ENCODE results near the gene CELA2B. TPM values are rescaled to one million over a fixed set of nuclear protein-coding genes. Genes with fewer than 3 reads are reported as not detected.
A peak's percentile ranks its signal among the peaks of the same experiment; 100 is the strongest.

The CELA2B gene
- total and polyA plus RNA-seq, 9 of the 15 experiments (the other 6 are each of a cell fraction or from before 2014, with no cell fraction given) = 0.25 to 2.1 (median 0.38) TPM; not detected in 5

GRCh38 chr1:15525050-15526020 lies 49.4 kb downstream of the CELA2B start:
- FAIRE-seq (peak; percentile 72), DNase-seq (ENCODE audit: extremely low read depth in 1 of 4, low spot score in 3 of 4) (peak in 3 of 4 experiments; percentile 25 to 93 (median 92)), ATAC-seq (peak; percentile 70)
- Histone ChIP-seq H3K9ac (ENCODE audit: insufficient read depth in 1 of 2, low read depth in 2 of 2, low read length in 2 of 2) (peak overlapping the region; percentile 41 to 82), H3K36me3 (ENCODE audit: control insufficient read depth, insufficient read depth, low read length) (peaks cover 18% of the 10 kb centered on the region), H2AFZ (ENCODE audit: low read depth, low read length) (peak overlapping the region; percentile 63), H3K27me3 (ENCODE audit: control insufficient read depth in 2 of 2, insufficient read depth in 2 of 2, low read length in 2 of 2) (no peaks in the 10 kb centered on the region), H3K79me2 (ENCODE audit: control insufficient read depth, insufficient read depth, low read length) (peaks cover 54% of the 10 kb centered on the region), H3K9me1 (ENCODE audit: control insufficient read depth, insufficient read depth, low read length) (no peaks in the 10 kb centered on the region), H3K4me2 (ENCODE audit: insufficient read depth, low read length) (peak overlapping the region; percentile 88), H3K27ac (ENCODE audit: extremely low read depth, low read depth, low read length) (peak overlapping the region; percentile 53; the same call in 2 of the 3 replicates), H3K9me3 (replicated peaks; ENCODE audit: control insufficient read depth, insufficient read depth, low read depth, low read length) (no peaks in the 10 kb centered on the region), H3K4me3 (peak overlapping the region; percentile 59), H4K20me1 (replicated peaks; ENCODE audit: control insufficient read depth, insufficient read depth, low read length) (no peaks in the 10 kb centered on the region), H3K4me1 (replicated peaks in 1 of 2; ENCODE audit: control insufficient read depth in 2 of 2, insufficient read depth in 2 of 2, low read length in 2 of 2) (peaks cover 7 to 31% of the 10 kb centered on the region in 2 experiments; a peak in 4 of 5 replicates)
- intact Hi-C loops (cut with micrococcal nuclease) = loop anchor here (2.0 to 10.0 kb wide), 3 partner anchors 17 to 309 kb away; partner anchors contain the start of gene DDI2
- in situ Hi-C loops (cut with MboI) = no loop called here
- no TSS peak for BruUV-seq (replicated peaks)
- WGBS (ENCODE audit: insufficient coverage, low coverage, missing lambda C conversion rate) = 1% methylated on average over 33 of the region's 40 CpGs
- ChIA-PET POLR2A (no interaction called here), CTCF (ENCODE audit: low intra/inter-chr PET ratio) (no interaction called here)
- TF ChIP-seq SAP30 (IDR thresholded peaks at IDR 0.05; ENCODE audit: borderline replicate concordance, insufficient read depth, low read depth, low read length, poor library complexity, severe bottlenecking) (peak; percentile 53), NR2F6 (CRISPR knock-in tag; IDR thresholded peaks at IDR 0.05) (0 out of 2 replicates have a peak, but pooled peaks have one; percentile 16), DPF2 (IDR thresholded peaks at IDR 0.05) (0 out of 2 replicates have a peak, but pooled peaks have one; percentile 14), EP400 (IDR thresholded peaks at IDR 0.05) (no peak), ZBTB40 (IDR thresholded peaks at IDR 0.05) (peak; percentile 27; the same call in 1 of the 2 replicates), ZBTB40 (CRISPR knock-in tag; IDR thresholded peaks at IDR 0.05) (no peak), ZNF384 (IDR thresholded peaks at IDR 0.05; ENCODE audit: low read depth, low read length) (peak; percentile 56; the same call in 1 of the 2 replicates), NEUROD1 (IDR thresholded peaks at IDR 0.05; ENCODE audit: borderline replicate concordance, low read depth, low read length, partially characterized antibody) (peak; percentile 3), HMG20A (CRISPR knock-in tag; conservative IDR thresholded peaks at IDR 0.05) (no peak), SMAD1 (IDR thresholded peaks at IDR 0.05; ENCODE audit: low read depth, low read length, partially characterized antibody) (peak; percentile 22), CSDE1 (IDR thresholded peaks at IDR 0.05) (no peak)
